ENCODE measurements around the gene NELFB.

Gene NELFB

DNA sequence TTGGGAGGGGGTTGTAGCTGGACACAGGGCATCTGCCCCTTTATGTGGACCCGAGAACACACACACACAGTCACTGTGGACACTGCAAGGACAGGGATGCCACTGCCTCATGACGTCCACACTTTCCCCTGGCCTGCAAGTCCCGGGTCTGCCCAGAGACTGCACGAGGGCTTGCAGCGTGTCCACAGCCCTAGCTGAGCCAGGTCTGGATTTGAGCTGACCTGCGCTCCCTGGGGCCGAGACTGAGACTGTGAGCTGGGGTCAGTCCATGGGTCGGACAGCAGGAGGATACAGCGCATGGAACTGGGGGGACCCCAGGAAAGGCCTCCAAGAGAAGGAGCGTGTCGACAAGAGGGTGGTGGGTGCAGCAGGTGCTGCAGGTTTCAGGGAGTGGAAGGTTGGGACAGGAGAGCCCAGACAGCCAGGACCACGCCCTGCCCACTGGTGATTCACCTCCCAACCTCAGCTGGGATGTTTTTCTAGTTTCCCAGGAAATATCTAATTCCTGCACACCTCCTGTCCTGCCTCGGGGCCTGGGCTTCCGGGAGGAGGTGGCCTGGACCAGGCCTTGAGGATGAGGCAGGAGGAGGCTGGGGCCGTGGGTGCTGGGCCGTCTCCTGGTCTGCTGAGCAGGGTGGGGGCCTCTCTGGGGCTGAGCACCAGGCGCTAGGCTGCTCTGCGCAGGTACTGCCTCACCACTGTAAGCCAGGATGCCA is 28.6 kb upstream of the NELFB start:
- peaks cover 8% of the 10 kb centered on the region for H3K27me3 ChIP-seq (ENCODE audit: control insufficient read depth, insufficient read depth, low read length)
- no peak overlapping the region for H3K27ac ChIP-seq (ENCODE audit: low read length)
- no peaks in the 10 kb centered on the region for H3K9me3 ChIP-seq (ENCODE audit: control insufficient read depth, low read depth, low read length)
- H3K36me3 ChIP-seq (ENCODE audit: control insufficient read depth, low read depth, low read length), result no peaks in the 10 kb centered on the region
- no peak overlapping the region for H3K4me3 ChIP-seq (ENCODE audit: low read length)
- H3K4me1 ChIP-seq (ENCODE audit: control insufficient read depth, low read depth, low read length), result no peaks in the 10 kb centered on the region
- no peak overlapping the region for H3K9ac ChIP-seq (ENCODE audit: low read length)

DNA sequence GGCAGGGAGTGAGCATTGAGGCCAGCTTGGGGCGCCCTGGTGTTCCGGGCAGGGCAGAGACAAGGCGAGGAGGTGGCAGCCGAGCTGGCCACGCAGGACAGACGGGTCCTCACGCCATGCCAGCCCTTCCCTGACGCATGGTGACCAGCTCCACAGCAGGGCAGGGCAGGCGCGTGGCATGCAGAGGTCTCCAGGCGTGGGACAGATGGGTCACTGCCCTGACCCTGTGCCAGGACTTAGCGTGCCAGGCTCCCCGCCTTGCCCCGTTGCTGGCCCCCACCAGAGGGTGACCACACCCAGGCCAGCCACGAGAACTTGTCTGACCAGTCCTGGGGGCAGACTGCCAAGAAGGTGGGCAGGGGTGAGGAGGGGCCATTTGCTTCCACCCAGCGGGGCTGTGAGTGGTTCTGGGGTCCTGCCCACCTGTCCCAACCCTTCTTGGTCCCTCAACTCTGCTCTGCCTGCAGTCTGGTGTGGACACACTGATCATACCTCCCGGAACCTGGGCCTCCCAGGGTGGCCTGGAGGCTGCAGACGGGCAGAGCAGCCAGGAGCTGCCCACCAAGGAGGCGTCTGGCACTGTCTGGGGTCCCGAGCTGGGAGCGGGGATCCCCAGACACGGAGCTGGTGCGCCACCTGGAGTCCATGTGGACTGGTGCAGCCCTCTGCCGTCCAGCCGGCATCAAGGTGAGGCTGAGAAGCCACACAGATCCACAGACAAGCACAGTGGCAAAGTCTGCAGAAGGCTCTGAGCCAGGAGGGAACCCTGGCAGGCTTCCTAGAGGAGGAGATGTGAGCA is 27.9 kb upstream of the NELFB start, which contains the start of gene RNF224:
Gene RNF224 (plus strand): TSS at position 449 of the 799 bp plus-strand sequence. CDS start 834 bp downstream, outside the sequence.
- H3K27ac ChIP-seq (ENCODE audit: low read length), result no peak within 1 kb of the TSS
- no peaks in the 10 kb centered on the region for H3K4me1 ChIP-seq (ENCODE audit: control insufficient read depth, low read depth, low read length)
- H3K36me3 ChIP-seq (ENCODE audit: control insufficient read depth, low read depth, low read length), result no peaks in the 10 kb centered on the region
- peaks cover 8% of the 10 kb centered on the region for H3K27me3 ChIP-seq (ENCODE audit: control insufficient read depth, insufficient read depth, low read length)
- no peak within 1 kb of the TSS for H3K4me3 ChIP-seq (ENCODE audit: low read length)
- H3K9me3 ChIP-seq (ENCODE audit: control insufficient read depth, low read depth, low read length), result no peaks in the 10 kb centered on the region
- no peak within 1 kb of the TSS for H3K9ac ChIP-seq (ENCODE audit: low read length)

DNA sequence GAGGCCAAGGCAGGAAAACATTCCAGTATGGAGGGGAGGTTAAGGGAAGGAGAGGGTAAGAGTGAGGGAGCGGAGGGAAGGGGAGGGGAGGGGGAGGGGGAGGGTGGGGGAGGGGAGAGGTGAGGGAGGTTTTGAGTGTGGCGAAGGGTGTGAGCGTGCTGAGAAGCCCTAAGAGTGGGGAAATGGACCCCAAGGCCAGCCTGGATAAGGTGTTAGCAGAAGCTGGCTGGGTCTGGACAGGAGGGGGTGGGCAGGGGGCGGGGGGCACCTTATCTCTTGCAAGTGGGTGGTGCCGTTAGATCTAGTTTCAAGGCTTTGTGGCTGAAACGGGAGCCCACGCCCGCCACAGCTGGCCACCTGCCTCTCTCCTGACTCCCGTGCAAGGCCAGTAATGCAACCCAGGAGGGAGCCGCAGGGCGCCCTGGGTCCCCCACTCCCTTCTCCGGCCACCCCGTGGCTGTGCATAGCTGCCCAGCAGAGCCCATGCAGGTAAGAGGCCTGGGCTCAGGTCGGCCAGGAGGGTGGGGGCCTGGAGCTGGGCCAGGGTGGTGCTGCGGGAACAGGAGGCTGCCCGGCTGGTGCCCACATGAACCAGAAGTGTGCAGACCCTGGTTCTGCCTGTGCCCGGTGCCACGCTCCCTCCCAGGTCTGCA is 27.1 kb upstream of the NELFB start:
- Histone ChIP-seq H3K4me1 (ENCODE audit: control insufficient read depth, low read depth, low read length) (no peaks in the 10 kb centered on the region), H3K9ac (ENCODE audit: low read length) (no peak overlapping the region), H3K27me3 (ENCODE audit: control insufficient read depth, insufficient read depth, low read length) (peaks cover 1% of the 10 kb centered on the region), H3K36me3 (ENCODE audit: control insufficient read depth, low read depth, low read length) (no peaks in the 10 kb centered on the region), H3K27ac (ENCODE audit: low read length) (no peak overlapping the region), H3K9me3 (ENCODE audit: control insufficient read depth, low read depth, low read length) (no peaks in the 10 kb centered on the region), H3K4me3 (ENCODE audit: low read length) (no peak overlapping the region)

GRCh38 chr9:137228506-137228967 is 26.6 kb upstream of the NELFB start:
- no peak overlapping the region for H3K4me3 ChIP-seq (ENCODE audit: low read length)
- H3K9ac ChIP-seq (ENCODE audit: low read length), result no peak overlapping the region
- no peak overlapping the region for H3K27ac ChIP-seq (ENCODE audit: low read length)
- H3K27me3 ChIP-seq (ENCODE audit: control insufficient read depth, insufficient read depth, low read length), result no peaks in the 10 kb centered on the region
- H3K4me1 ChIP-seq (ENCODE audit: control insufficient read depth, low read depth, low read length), result no peaks in the 10 kb centered on the region
- H3K36me3 ChIP-seq (ENCODE audit: control insufficient read depth, low read depth, low read length), result no peaks in the 10 kb centered on the region
- H3K9me3 ChIP-seq (ENCODE audit: control insufficient read depth, low read depth, low read length), result no peaks in the 10 kb centered on the region

- no peak overlapping the region for H3K4me3 ChIP-seq (ENCODE audit: low read length)
- no peak overlapping the region for H3K9ac ChIP-seq (ENCODE audit: low read length)
- no peaks in the 10 kb centered on the region for H3K4me1 ChIP-seq (ENCODE audit: control insufficient read depth, low read depth, low read length)
- no peak overlapping the region for H3K27ac ChIP-seq (ENCODE audit: low read length)
- no peaks in the 10 kb centered on the region for H3K9me3 ChIP-seq (ENCODE audit: control insufficient read depth, low read depth, low read length)
- H3K27me3 ChIP-seq (ENCODE audit: control insufficient read depth, insufficient read depth, low read length), result no peaks in the 10 kb centered on the region
- no peaks in the 10 kb centered on the region for H3K36me3 ChIP-seq (ENCODE audit: control insufficient read depth, low read depth, low read length)
Observed at GRCh38 chr9:137228968-137229896, 25.9 kb upstream of the NELFB start.

DNA sequence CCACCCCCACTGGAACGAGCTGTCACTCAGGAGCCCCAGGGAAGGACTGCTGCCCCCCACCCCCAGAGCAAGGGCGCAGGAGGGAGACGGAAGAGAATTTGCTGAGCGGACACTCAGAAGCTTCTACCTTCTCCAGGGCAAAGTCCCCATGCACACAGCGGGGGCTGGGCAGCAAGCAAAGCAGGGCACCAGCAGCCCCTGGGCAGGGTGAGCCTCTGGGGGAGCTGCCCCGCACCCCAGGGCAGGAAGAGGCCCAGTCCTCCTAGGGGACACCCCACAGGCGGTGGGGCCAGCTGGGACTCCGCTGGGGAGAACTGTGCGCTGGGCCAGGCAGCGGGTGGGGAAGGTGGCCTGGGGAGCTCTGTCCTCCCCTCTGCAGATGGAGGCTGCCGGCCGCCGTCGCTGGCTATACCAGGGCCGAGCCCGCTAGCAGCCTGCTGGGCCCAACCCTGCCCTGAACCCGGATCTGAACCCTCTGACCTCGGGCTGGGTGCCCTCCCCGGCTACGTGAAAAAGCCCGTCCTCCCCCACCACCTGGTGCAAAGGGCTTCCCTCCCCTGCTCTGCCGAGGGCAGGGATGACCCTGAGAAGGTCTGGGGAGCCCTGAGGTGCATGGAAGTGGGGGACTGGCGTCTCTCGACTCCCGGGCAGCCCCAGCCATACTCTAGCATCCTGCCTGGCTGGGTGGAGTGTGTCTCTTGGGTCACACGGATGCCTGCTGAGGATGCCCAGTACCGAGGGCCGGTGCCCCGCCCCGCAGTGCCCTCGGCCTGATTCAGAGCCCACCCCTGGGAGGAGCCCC is 25.0 kb upstream of the NELFB start:
- H3K9ac ChIP-seq (ENCODE audit: low read length), result no peak overlapping the region
- no peak overlapping the region for H3K4me3 ChIP-seq (ENCODE audit: low read length)
- H3K36me3 ChIP-seq (ENCODE audit: control insufficient read depth, low read depth, low read length), result no peaks in the 10 kb centered on the region
- H3K4me1 ChIP-seq (ENCODE audit: control insufficient read depth, low read depth, low read length), result no peaks in the 10 kb centered on the region
- H3K27me3 ChIP-seq (ENCODE audit: control insufficient read depth, insufficient read depth, low read length), result no peaks in the 10 kb centered on the region
- no peak overlapping the region for H3K27ac ChIP-seq (ENCODE audit: low read length)
- H3K9me3 ChIP-seq (ENCODE audit: control insufficient read depth, low read depth, low read length), result no peaks in the 10 kb centered on the region

DNA sequence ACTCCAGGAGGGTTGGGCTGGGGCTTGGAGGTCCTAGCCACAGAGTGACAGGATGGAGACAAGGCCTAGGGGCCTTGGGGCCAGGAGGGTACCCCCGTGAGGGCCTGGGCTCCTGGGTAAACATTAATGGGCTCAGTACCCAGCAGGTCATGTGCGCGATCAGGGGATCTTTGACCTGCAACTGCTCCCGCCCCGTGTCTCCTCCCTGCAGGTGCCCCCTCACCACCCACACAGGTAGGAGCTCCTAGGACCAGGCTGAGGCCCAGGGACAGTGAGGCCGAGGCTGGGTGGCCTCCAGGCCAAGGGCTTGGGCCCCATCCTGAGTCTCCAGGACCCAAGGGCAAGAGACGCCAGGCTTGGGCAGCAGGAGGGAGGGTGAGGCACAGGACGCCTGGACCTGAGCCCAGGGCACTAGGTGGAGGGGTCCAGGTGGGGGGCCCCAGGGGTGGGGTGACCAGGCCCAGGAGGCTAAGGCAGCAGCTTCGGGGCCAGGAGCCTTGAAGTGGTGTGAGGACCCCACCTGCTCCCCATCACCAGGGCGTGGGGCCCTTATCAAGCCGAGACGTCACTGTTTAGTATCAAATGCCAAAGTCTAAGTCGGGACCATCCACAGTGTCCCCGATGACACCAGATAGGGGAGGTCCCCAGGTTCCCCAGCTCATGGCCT is 24.3 kb upstream of the NELFB start, which contains the start of gene SLC34A3:
Gene SLC34A3 (plus strand): TSS at position 197 of the 667 bp plus-strand sequence. CDS start 802 bp downstream, outside the sequence.
- no peaks in the 10 kb centered on the region for H3K36me3 ChIP-seq (ENCODE audit: control insufficient read depth, low read depth, low read length)
- H3K9ac ChIP-seq (ENCODE audit: low read length), result no peak within 1 kb of the TSS
- no peaks in the 10 kb centered on the region for H3K27me3 ChIP-seq (ENCODE audit: control insufficient read depth, insufficient read depth, low read length)
- no peaks in the 10 kb centered on the region for H3K4me1 ChIP-seq (ENCODE audit: control insufficient read depth, low read depth, low read length)
- H3K4me3 ChIP-seq (ENCODE audit: low read length), result no peak within 1 kb of the TSS
- no peaks in the 10 kb centered on the region for H3K9me3 ChIP-seq (ENCODE audit: control insufficient read depth, low read depth, low read length)
- H3K27ac ChIP-seq (ENCODE audit: low read length), result no peak within 1 kb of the TSS

- Histone ChIP-seq H3K4me3 (ENCODE audit: low read length) (no peak overlapping the region), H3K36me3 (ENCODE audit: control insufficient read depth, low read depth, low read length) (no peaks in the 10 kb centered on the region), H3K9ac (ENCODE audit: low read length) (no peak overlapping the region), H3K4me1 (ENCODE audit: control insufficient read depth, low read depth, low read length) (no peaks in the 10 kb centered on the region), H3K27ac (ENCODE audit: low read length) (no peak overlapping the region), H3K27me3 (ENCODE audit: control insufficient read depth, insufficient read depth, low read length) (no peaks in the 10 kb centered on the region), H3K9me3 (ENCODE audit: control insufficient read depth, low read depth, low read length) (no peaks in the 10 kb centered on the region)
Observed at GRCh38 chr9:137231372-137232039, 23.6 kb upstream of the NELFB start.

DNA sequence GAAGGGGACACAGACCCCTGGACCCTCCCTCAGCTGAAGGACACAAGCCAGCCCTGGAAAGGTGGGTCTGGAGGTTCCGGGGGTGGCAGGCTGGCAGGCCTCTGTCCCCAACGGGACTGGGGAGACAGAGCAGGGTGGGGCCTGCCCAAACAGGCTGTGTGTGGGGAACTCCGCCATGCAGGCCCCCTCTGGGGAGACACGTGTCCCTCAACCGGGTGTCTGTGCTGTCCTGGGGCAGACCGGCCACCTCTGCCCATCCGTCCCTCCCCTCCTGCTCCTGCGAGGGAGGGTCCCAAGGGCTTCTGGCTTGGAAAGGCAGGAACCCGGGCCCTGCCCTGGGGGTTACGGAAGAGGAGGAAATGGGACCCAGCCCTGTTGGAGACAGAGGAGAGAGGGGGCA is 23.0 kb upstream of the NELFB start:
- Histone ChIP-seq H3K27ac (ENCODE audit: low read length) (no peak overlapping the region), H3K9ac (ENCODE audit: low read length) (no peak overlapping the region)

More for the DNA sequence above, 23.0 kb upstream of the NELFB start:
- no peak overlapping the region for H3K4me3 ChIP-seq (ENCODE audit: low read length)
- no peaks in the 10 kb centered on the region for H3K27me3 ChIP-seq (ENCODE audit: control insufficient read depth, insufficient read depth, low read length)
- H3K4me1 ChIP-seq (ENCODE audit: control insufficient read depth, low read depth, low read length), result no peaks in the 10 kb centered on the region
- H3K9me3 ChIP-seq (ENCODE audit: control insufficient read depth, low read depth, low read length), result no peaks in the 10 kb centered on the region
- no peaks in the 10 kb centered on the region for H3K36me3 ChIP-seq (ENCODE audit: control insufficient read depth, low read depth, low read length)
